Pancreas (tissue), 10 donors: Measurements from ENCODE around the gene TRIO. TPM values are rescaled to one million over a fixed set of nuclear protein-coding genes. Genes with fewer than 3 reads are reported as not detected.
A peak's percentile ranks its signal among the peaks of the same experiment; 100 is the strongest.

ENCODE experiments used
- ATAC-seq, 4 donors: fragments of 200-7000 bp; cut with Tn5 transposase; one replicate each; pipeline versions ENCODE4 v1.8.0 to v1.9.1; 2020; ENCODE audit warnings: mild to moderate bottlenecking in 4 of 4, moderate library complexity in 4 of 4
- DNase-seq, 6 donors: peaks; one replicate each; pipeline ENCODE4 v3.0.0-alpha.2; 2020
- FAIRE-seq: peaks from 2 replicates; lab custom pipeline; 2012; peaks lifted over from hg19 to GRCh38; lab: Jason Lieb, UNC
- H3K27ac ChIP-seq, 4 donors: fragments of 200-600 bp; sonication (generic); 1 replicate in 3 of 4; 2 replicates in 1 of 4; pipeline versions ENCODE4 v1.5.0 to v1.8.0; 2020
- H3K27me3 ChIP-seq, 4 donors: fragments of 200-600 bp; one replicate each; pipeline ENCODE4 v1.8.0; 2021
- H3K36me3 ChIP-seq, 3 donors: fragments of 200-600 bp; sonication (generic) in 1 of 3; one replicate each; pipeline versions ENCODE4 v1.5.0 to v1.8.0; 2020 to 2021
- H3K4me1 ChIP-seq, 3 donors: fragments of 200-600 bp; one replicate each; pipeline ENCODE4 v1.8.0; 2021
- H3K4me3 ChIP-seq, 4 donors: fragments of 200-600 bp; sonication (generic) in 2 of 4; one replicate each; pipeline versions ENCODE4 v1.5.0 to v1.8.0; 2020 to 2021
- H3K9me3 ChIP-seq, 4 donors: fragments of 200-600 bp; one replicate each; pipeline ENCODE4 v1.8.0; 2021
- WGBS, 2 donors: extraction: QIAGEN DNeasy Blood & Tissue Kit; methylation state at CpG; one replicate each; pipeline ENCODE4 v1.1.7; 2013; 5-methylcytosine and 5-hydroxymethylcytosine counted together
- intact Hi-C, 3 donors: fragments of 100-400 bp; cut with DNase I; formaldehyde crosslinking; loops; one replicate each; pipeline versions ENCODE4 v1.11.1 to v1.14.2; 2022
- polyA plus RNA-seq, 2 donors: library from polyadenylated mRNA; stranded (reverse); fragments of 200-250 nt; gene quantifications; one replicate each; pipeline ENCODE4 v1.2.3, GENCODE V29; 2013
- total RNA-seq, 6 donors: library from RNA; stranded (reverse); fragmentation: NEBNext Ultra II Directional in 4 of 6; extraction: Animal tissue kit (Norgen Biotek cat#: 25700) in 4 of 6; gene quantifications; one replicate each; pipeline versions ENCODE4 v1.2.1 to v1.2.4, GENCODE V29; 2021 to 2023
- TF ChIP-seq, protein P1 (sequence below), 4 donors: fragments of 200-600 bp; sonication (generic) in 3 of 4; IDR thresholded peaks; one replicate each; pipeline versions ENCODE4 v1.5.0 to v1.8.0; 2021; ENCODE audit warnings: antibody characterized with exemption in 4 of 4
- donor health status: healthy with polysubstance abuse.
- donor health status: DM: no; HTN: no; CAD: no; lungs with moderate emphysema.
- donor health status: DM: no; HTN: no; CAD: no.
- donor health status: control.
- donor health status: control.
- donor health status: Bipolar disorder and iron deficiency.
- donor health status: DM: yes; HTN: yes; CAD: no.
- donor health status: DM: no; HTN: no; CAD: no.
- donor health status: DM: no; HTN: no; CAD: no.
- donor health status: DM: yes; HTN: yes; CAD: no.

TRIO gene
- total and polyA plus RNA-seq, 8 donors = 27.3 to 82.5 (median 38.3) TPM

DNA sequence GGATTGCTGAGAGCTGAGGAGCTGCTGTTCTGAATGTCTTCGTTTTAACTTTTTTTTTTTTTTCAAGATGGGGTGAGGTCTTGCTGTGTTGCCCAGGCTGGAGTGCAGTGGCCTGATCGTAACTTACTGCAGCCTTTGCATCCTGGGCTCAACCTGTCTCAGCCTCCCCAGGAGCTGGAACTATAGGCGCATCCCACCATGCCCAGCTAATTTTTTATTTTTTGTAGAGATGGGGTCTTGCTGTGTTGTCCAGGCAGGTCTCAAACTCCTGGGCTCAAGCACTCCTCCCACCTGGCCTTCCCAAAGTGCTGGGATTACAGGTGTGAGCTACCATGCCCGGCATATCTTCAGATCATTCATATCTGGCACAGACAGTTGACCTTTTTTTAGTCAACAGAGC, 46.5 kb downstream of the TRIO start:
- WGBS, 2 donors = 65 to 70% methylated on average over 4 of the region's 4 CpGs
- H3K36me3 ChIP-seq = no peaks in the 10 kb centered on the region
- ATAC-seq (no peak), FAIRE-seq (no peak), DNase-seq (no peak)
- intact Hi-C loops = no loop called here
- no peaks in the 10 kb centered on the region for H3K27me3 ChIP-seq
- peaks cover 0 to 17% (median 4%) of the 10 kb centered on the region in 3 donors for H3K4me1 ChIP-seq
- H3K9me3 ChIP-seq = no peaks in the 10 kb centered on the region
- TF ChIP-seq, protein P1, sequence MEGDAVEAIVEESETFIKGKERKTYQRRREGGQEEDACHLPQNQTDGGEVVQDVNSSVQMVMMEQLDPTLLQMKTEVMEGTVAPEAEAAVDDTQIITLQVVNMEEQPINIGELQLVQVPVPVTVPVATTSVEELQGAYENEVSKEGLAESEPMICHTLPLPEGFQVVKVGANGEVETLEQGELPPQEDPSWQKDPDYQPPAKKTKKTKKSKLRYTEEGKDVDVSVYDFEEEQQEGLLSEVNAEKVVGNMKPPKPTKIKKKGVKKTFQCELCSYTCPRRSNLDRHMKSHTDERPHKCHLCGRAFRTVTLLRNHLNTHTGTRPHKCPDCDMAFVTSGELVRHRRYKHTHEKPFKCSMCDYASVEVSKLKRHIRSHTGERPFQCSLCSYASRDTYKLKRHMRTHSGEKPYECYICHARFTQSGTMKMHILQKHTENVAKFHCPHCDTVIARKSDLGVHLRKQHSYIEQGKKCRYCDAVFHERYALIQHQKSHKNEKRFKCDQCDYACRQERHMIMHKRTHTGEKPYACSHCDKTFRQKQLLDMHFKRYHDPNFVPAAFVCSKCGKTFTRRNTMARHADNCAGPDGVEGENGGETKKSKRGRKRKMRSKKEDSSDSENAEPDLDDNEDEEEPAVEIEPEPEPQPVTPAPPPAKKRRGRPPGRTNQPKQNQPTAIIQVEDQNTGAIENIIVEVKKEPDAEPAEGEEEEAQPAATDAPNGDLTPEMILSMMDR (IDR thresholded peaks at IDR 0.05) = no peak
- H3K4me3 ChIP-seq = no peak overlapping the region
- H3K27ac ChIP-seq = peak overlapping the region in 1 of 4 donors; percentile 29

DNA sequence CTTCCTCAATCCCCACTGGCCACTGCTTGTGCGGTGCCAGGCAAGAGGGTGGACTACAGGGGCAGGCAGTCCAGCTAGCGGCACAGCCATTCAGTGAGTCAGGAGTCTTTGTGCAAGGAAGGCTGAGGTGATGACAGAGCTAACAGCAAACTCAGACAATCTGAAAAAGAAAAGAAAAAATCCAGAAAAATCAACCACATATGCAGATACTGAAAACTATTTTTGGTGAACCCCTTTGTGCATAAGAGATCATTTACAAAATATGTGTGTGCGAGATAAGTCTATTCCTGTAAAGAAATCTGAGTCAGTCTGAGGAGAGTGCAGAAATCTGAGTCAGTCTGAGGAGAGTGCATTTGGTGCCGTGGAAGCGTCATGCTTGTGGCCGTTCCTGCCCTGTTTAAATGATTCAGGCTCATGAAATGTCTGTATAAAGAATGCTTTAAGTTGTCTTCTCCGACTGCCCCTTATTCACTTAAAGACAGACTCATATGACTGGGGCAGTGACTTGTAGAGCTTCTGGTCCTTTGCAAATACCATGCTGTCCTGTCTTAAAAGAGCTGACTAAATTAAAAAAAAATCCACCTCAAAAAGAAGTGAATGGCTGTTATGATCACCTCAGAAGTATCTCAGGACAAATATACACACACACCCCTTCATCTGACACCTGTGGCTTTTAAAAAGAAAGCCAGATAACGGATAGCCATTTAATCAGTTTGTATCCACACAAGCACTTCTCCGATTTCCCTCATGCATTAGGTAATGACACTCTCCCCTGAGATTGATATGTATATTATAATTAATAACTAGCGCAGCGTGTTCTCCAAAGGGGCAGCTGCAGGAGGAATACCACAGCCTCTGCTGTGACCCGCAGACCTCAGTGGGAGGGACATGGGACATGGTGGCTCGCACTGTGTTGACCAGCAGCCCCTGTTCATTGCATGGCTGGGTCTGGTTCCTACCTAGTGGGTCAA, 47.3 kb downstream of the TRIO start:
- peaks cover 0 to 17% (median 4%) of the 10 kb centered on the region in 3 donors for H3K4me1 ChIP-seq
- intact Hi-C loops = no loop called here
- no peak for FAIRE-seq
- no peak for DNase-seq
- H3K27me3 ChIP-seq = no peaks in the 10 kb centered on the region
- peak; percentile 53 to 79 (median 76) for ATAC-seq
- peak overlapping the region in 1 of 4 donors; percentile 29 for H3K27ac ChIP-seq
- H3K36me3 ChIP-seq = no peaks in the 10 kb centered on the region
- TF ChIP-seq, protein P1 (IDR thresholded peaks at IDR 0.05) = no peak
- no peaks in the 10 kb centered on the region for H3K9me3 ChIP-seq
- 62 to 64% methylated on average over 13 of the region's 13 CpGs for WGBS, 2 donors
- H3K4me3 ChIP-seq = no peak overlapping the region

DNA sequence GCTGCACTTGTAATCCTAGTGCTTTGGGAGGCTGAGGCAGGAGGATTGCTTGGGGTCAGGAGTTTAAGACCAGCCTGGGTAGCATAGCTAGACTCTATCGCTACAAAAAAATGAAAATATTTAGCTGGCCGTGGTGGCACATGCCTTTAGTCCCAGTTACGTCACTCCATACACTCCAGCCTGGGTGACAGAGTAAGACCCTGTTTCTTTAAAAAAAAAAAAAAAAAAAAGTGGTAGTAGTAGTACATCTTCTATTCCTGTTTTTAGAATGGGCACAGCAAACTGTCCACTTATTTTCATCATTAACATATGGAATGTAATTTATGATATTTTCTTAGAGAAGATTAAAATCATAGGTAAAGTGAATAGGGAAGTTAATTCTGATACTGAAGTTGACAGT, 48.2 kb downstream of the TRIO start:
- H3K27me3 ChIP-seq = no peaks in the 10 kb centered on the region
- 86 to 94% methylated on average over 3 of the region's 3 CpGs for WGBS, 2 donors
- H3K4me3 ChIP-seq = no peak overlapping the region
- intact Hi-C loops = no loop called here
- no peak overlapping the region for H3K27ac ChIP-seq
- no peak for FAIRE-seq
- no peak for ATAC-seq
- TF ChIP-seq, protein P1 (IDR thresholded peaks at IDR 0.05) = no peak
- H3K36me3 ChIP-seq = no peaks in the 10 kb centered on the region
- peaks cover 0 to 17% (median 4%) of the 10 kb centered on the region in 3 donors for H3K4me1 ChIP-seq
- no peaks in the 10 kb centered on the region for H3K9me3 ChIP-seq
- no peak for DNase-seq

DNA sequence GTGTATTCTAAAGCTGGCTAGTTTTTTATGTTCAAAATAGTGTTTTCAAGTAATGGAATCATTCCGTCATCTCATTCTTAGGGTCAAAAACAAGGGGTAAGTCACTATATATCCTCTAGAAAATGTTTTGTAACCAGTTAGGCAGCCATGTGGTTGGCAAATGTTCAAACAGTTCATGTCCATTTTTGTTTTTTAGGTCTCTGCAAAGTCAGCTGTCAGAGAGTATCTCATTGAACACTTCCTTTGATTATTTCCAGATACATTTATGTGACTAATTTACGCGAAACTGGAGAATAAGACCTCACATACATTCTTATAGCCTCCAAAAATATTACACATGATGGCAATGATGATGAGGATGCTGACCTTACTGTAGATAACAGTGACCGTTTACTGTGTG, 50.4 kb downstream of the TRIO start:
- H3K27me3 ChIP-seq = no peaks in the 10 kb centered on the region
- DNase-seq = no peak
- H3K36me3 ChIP-seq = no peaks in the 10 kb centered on the region
- no peaks in the 10 kb centered on the region for H3K9me3 ChIP-seq
- intact Hi-C loops = no loop called here
- 85% methylated on average over 4 of the region's 4 CpGs for WGBS, 2 donors
- no peak overlapping the region for H3K4me3 ChIP-seq
- no peak for ATAC-seq
- no peak for FAIRE-seq
- TF ChIP-seq, protein P1 (IDR thresholded peaks at IDR 0.05) = no peak
- no peak overlapping the region for H3K27ac ChIP-seq
- peaks cover 0 to 12% (median 0%) of the 10 kb centered on the region in 3 donors for H3K4me1 ChIP-seq

DNA sequence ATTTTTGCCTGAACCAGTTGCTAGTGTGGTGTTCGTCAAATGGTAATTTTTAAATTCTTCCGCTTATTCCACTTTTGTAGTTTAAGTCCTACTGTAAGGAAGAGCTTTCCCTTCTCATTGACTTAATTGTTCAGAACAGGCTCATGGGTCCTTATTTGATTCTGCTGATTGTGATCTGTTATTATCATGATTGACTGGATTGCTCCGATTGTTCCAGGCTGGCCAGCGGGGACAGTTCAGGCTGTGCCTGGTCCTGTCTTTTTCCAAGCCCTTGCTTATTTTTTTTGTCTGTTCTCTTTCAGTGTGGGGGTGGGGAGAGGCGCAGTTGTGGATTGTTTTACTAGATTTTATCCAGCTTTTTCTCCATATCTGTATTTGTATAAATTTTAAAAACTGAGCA, 52.4 kb downstream of the TRIO start:
- no peak for ATAC-seq
- FAIRE-seq = no peak
- TF ChIP-seq, protein P1 (IDR thresholded peaks at IDR 0.05) = no peak
- H3K4me3 ChIP-seq = no peak overlapping the region
- DNase-seq = no peak
- 94 to 97% methylated on average over 5 of the region's 5 CpGs for WGBS, 2 donors
- H3K9me3 ChIP-seq = no peaks in the 10 kb centered on the region
- H3K27ac ChIP-seq = no peak overlapping the region
- H3K36me3 ChIP-seq = no peaks in the 10 kb centered on the region
- peaks cover 0 to 6% (median 0%) of the 10 kb centered on the region in 3 donors for H3K4me1 ChIP-seq
- no peaks in the 10 kb centered on the region for H3K27me3 ChIP-seq
- intact Hi-C loops = no loop called here
